ENCODE data around the gene CLCF1. TPM values are rescaled to one million over a fixed set of nuclear protein-coding genes. Genes with fewer than 3 reads are reported as not detected.
A peak's percentile ranks its signal among the peaks of the same experiment; 100 is the strongest.
"Not testable (repeated sequence)": the region's sequence is repeated elsewhere in the genome, so short reads cannot be mapped to it uniquely, and the experiment has no call there.

The CLCF1 gene
- total RNA-seq, 8 experiments from 2014 or later: 0.81 to 6.1 (median 1.7) TPM

GRCh38 chr11:67344264-67344663 lies 29.1 kb downstream of the CLCF1 start:
- Histone ChIP-seq H3K27ac (no peak overlapping the region), H3K4me3 (no peak overlapping the region), H3K4me1 (replicated peaks in 1 of 2) (no peaks in the 10 kb centered on the region)
- ATAC-seq (replicated peaks in 6 of 8): no peak
- in situ Hi-C loops (cut with MboI; ENCODE audit: low pct_unique_long_range_greater_than_20kb in 2 of 9, low sequenced_read_pairs in 9 of 9, unreplicated experiment in 9 of 9): no loop called here
- WGBS, 10 experiments: 60 to 100% (median 93%) methylated on average over 1 to 3 of the region's 4 CpGs; no CpG with 5 or more reads in 5 of the 10 experiments

GRCh38 chr11:67337257-67337656 lies 36.1 kb downstream of the CLCF1 start:
- Histone ChIP-seq H3K4me1 (replicated peaks in 1 of 2) (no peaks in the 10 kb centered on the region), H3K4me3 (no peak overlapping the region), H3K27ac (no peak overlapping the region)
- ATAC-seq (replicated peaks in 6 of 8): no peak
- in situ Hi-C loops (cut with MboI; ENCODE audit: low pct_unique_long_range_greater_than_20kb in 2 of 9, low sequenced_read_pairs in 9 of 9, unreplicated experiment in 9 of 9): no loop called here
- WGBS, 10 experiments: 83 to 97% (median 89%) methylated on average over 2 to 3 of the region's 3 CpGs

- WGBS, 10 experiments: 58 to 100% (median 93%) methylated on average over 1 to 3 of the region's 6 CpGs; no CpG with 5 or more reads in 1 of the 10 experiments
Measured at GRCh38 chr11:67332081-67332691, 41.2 kb downstream of the CLCF1 start.

GRCh38 chr11:67323526-67323925 lies 49.9 kb downstream of the CLCF1 start:
- in situ Hi-C loops (cut with MboI; ENCODE audit: low pct_unique_long_range_greater_than_20kb in 2 of 9, low sequenced_read_pairs in 9 of 9, unreplicated experiment in 9 of 9): no loop called here
- 78 to 100% (median 93%) methylated on average over 1 to 6 of the region's 7 CpGs; no CpG with 5 or more reads in 3 of the 10 experiments for WGBS, 10 experiments

More at GRCh38 chr11:67332081-67332691, 41.2 kb downstream of the CLCF1 start:
- ATAC-seq (replicated peaks in 6 of 8): no peak
- in situ Hi-C loops (cut with MboI; ENCODE audit: low pct_unique_long_range_greater_than_20kb in 2 of 9, low sequenced_read_pairs in 9 of 9, unreplicated experiment in 9 of 9): no loop called here
- Histone ChIP-seq H3K27ac (no peak overlapping the region), H3K4me3 (no peak overlapping the region), H3K4me1 (replicated peaks in 1 of 2) (no peaks in the 10 kb centered on the region)

GRCh38 chr11:67322049-67322448 lies 51.3 kb downstream of the CLCF1 start:
- peaks cover 0 to 5% of the 10 kb centered on the region in 2 donors for H3K4me1 ChIP-seq (replicated peaks in 1 of 2)
- in situ Hi-C loops (cut with MboI; ENCODE audit: low pct_unique_long_range_greater_than_20kb in 2 of 9, low sequenced_read_pairs in 9 of 9, unreplicated experiment in 9 of 9): no loop called here
- H3K4me3 ChIP-seq: no peak overlapping the region

More at GRCh38 chr11:67323526-67323925, 49.9 kb downstream of the CLCF1 start:
- no peak for ATAC-seq (replicated peaks in 6 of 8)
- no peak overlapping the region for H3K4me3 ChIP-seq
- H3K4me1 ChIP-seq (replicated peaks in 1 of 2): peaks cover 0 to 3% of the 10 kb centered on the region in 2 donors
- no peak overlapping the region for H3K27ac ChIP-seq

GRCh38 chr11:67321313-67321871 lies 52.0 kb downstream of the CLCF1 start:
- Histone ChIP-seq H3K4me1 (replicated peaks in 1 of 2) (peaks cover 0 to 8% of the 10 kb centered on the region in 2 donors), H3K27ac (no peak overlapping the region), H3K4me3 (no peak overlapping the region)
- ATAC-seq (replicated peaks in 6 of 8): no peak
- 60 to 100% (median 82%) methylated on average over 1 to 6 of the region's 6 CpGs for WGBS, 10 experiments
- in situ Hi-C loops (cut with MboI; ENCODE audit: low pct_unique_long_range_greater_than_20kb in 2 of 9, low sequenced_read_pairs in 9 of 9, unreplicated experiment in 9 of 9): no loop called here

More at GRCh38 chr11:67322049-67322448, 51.3 kb downstream of the CLCF1 start:
- WGBS, 10 experiments: 75 to 100% (median 93%) methylated on average over 1 to 3 of the region's 3 CpGs; no CpG with 5 or more reads in 5 of the 10 experiments
- ATAC-seq (replicated peaks in 6 of 8): no peak
- H3K27ac ChIP-seq: no peak overlapping the region

- Histone ChIP-seq H3K27ac (no peak overlapping the region), H3K4me3 (no peak overlapping the region), H3K4me1 (replicated peaks in 1 of 2) (peaks cover 0 to 8% of the 10 kb centered on the region in 2 donors)
- in situ Hi-C loops (cut with MboI; ENCODE audit: low pct_unique_long_range_greater_than_20kb in 2 of 9, low sequenced_read_pairs in 9 of 9, unreplicated experiment in 9 of 9): no loop called here
- 89 to 100% (median 100%) methylated on average over 1 to 2 of the region's 2 CpGs; no CpG with 5 or more reads in 7 of the 10 experiments for WGBS, 10 experiments
- no peak for ATAC-seq (replicated peaks in 6 of 8)
Measured at GRCh38 chr11:67320691-67321090, 52.7 kb downstream of the CLCF1 start.

- Histone ChIP-seq H3K4me3 (no peak overlapping the region), H3K4me1 (replicated peaks in 1 of 2) (peaks cover 0 to 8% of the 10 kb centered on the region in 2 donors), H3K27ac (no peak overlapping the region)
- in situ Hi-C loops (cut with MboI; ENCODE audit: low pct_unique_long_range_greater_than_20kb in 2 of 9, low sequenced_read_pairs in 9 of 9, unreplicated experiment in 9 of 9): no loop called here
- WGBS, 10 experiments: 0 to 94% (median 73%) methylated on average over 1 to 3 of the region's 3 CpGs; no CpG with 5 or more reads in 2 of the 10 experiments
- no peak for ATAC-seq (replicated peaks in 6 of 8)
Measured at GRCh38 chr11:67320011-67320410, 53.4 kb downstream of the CLCF1 start.

- H3K27ac ChIP-seq; H3K4me1 ChIP-seq (replicated peaks in 1 of 2); ATAC-seq (replicated peaks in 6 of 8): not testable (repeated sequence)
- 52 to 100% (median 82%) methylated on average over 1 to 9 of the region's 12 CpGs; no CpG with 5 or more reads in 1 of the 10 experiments for WGBS, 10 experiments
- peak overlapping the region in 3 of 5 donors; percentile 57 to 77 (median 63) for H3K4me3 ChIP-seq
- in situ Hi-C loops (cut with MboI; ENCODE audit: low pct_unique_long_range_greater_than_20kb in 2 of 9, low sequenced_read_pairs in 9 of 9, unreplicated experiment in 9 of 9): loop anchor here in 1 of 9 experiments (10.0 kb wide), 1 partner anchor 54 kb away; the partner anchor contains the start of gene GRK2
Measured at GRCh38 chr11:67318876-67319275, 54.5 kb downstream of the CLCF1 start.

- 0% methylated on average over 2 to 19 of the region's 53 CpGs; no CpG with 5 or more reads in 3 of the 10 experiments for WGBS, 10 experiments
- Histone ChIP-seq H3K4me1 (replicated peaks in 1 of 2) (peaks cover 0 to 8% of the 10 kb centered on the region in 2 donors), H3K27ac (no peak overlapping the region), H3K4me3 (peak overlapping the region; percentile 52 to 77 (median 63))
- in situ Hi-C loops (cut with MboI; ENCODE audit: low pct_unique_long_range_greater_than_20kb in 2 of 9, low sequenced_read_pairs in 9 of 9, unreplicated experiment in 9 of 9): loop anchor here in 1 of 9 experiments (10.0 kb wide), 1 partner anchor 53 kb away; the partner anchor contains the start of gene GRK2
- peak; percentile 13 to 39 (median 32) for ATAC-seq (replicated peaks in 6 of 8)
Measured at GRCh38 chr11:67317888-67318555, 55.4 kb downstream of the CLCF1 start.

- in situ Hi-C loops (cut with MboI; ENCODE audit: low pct_unique_long_range_greater_than_20kb in 2 of 9, low sequenced_read_pairs in 9 of 9, unreplicated experiment in 9 of 9): loop anchor here in 1 of 9 experiments (10.0 kb wide), 1 partner anchor 53 kb away; the partner anchor contains the start of gene GRK2
- peaks cover 0 to 8% of the 10 kb centered on the region in 2 donors for H3K4me1 ChIP-seq (replicated peaks in 1 of 2)
- H3K4me3 ChIP-seq: peak overlapping the region; percentile 52 to 77 (median 63)
- peak overlapping the region; percentile 13 to 83 for H3K27ac ChIP-seq
- peak; percentile 82 to 92 (median 90) for ATAC-seq (replicated peaks in 6 of 8)
- WGBS, 10 experiments: 0 to 5% (median 1%) methylated on average over 3 to 16 of the region's 55 CpGs; no CpG with 5 or more reads in 4 of the 10 experiments
Measured at GRCh38 chr11:67317205-67317887, 56.1 kb downstream of the CLCF1 start.

- peak overlapping the region; percentile 13 to 83 for H3K27ac ChIP-seq
- H3K4me3 ChIP-seq: peak overlapping the region; percentile 52 to 77 (median 63)
- WGBS, 10 experiments: 0 to 14% (median 0%) methylated on average over 1 to 8 of the region's 10 CpGs; no CpG with 5 or more reads in 3 of the 10 experiments
- peaks cover 0 to 8% of the 10 kb centered on the region in 2 donors for H3K4me1 ChIP-seq (replicated peaks in 1 of 2)
- in situ Hi-C loops (cut with MboI; ENCODE audit: low pct_unique_long_range_greater_than_20kb in 2 of 9, low sequenced_read_pairs in 9 of 9, unreplicated experiment in 9 of 9): loop anchor here in 1 of 9 experiments (10.0 kb wide), 1 partner anchor 52 kb away; the partner anchor contains the start of gene GRK2
- ATAC-seq (replicated peaks in 6 of 8): no peak
Measured at GRCh38 chr11:67316882-67317204, 56.6 kb downstream of the CLCF1 start.
